ENCODE data around the gene CT45A10.

- TF ChIP-seq CTCF (IDR thresholded peaks at IDR 0.05) (peak; percentile 26 to 74 (median 53)), POLR2A (IDR thresholded peaks at IDR 0.05) (no peak)
Observed at GRCh38 chrX:135931644-135932487, 38.6 kb upstream of the CT45A10 start.

All from upper lobe of left lung (tissue), 4 donors.